GM18867 (cell line): Measurements from ENCODE around the gene TTBK2.

Source experiments
- ATAC-seq: cut with Tn5 transposase; IDR thresholded peaks from one replicate; pipeline ENCODE4 v1.9.1; 2021; ENCODE audit warnings: mild to moderate bottlenecking, moderate library complexity; ENCODE audit not compliant: unreplicated experiment

TTBK2 gene

GRCh38 chr15:42695527-42696071 lies 225.0 kb downstream of the TTBK2 start:
- ATAC-seq: no peak

- ATAC-seq: no peak
Observed at GRCh38 chr15:42694398-42694797, 226.2 kb downstream of the TTBK2 start.

GRCh38 chr15:42693942-42694341 lies 226.6 kb downstream of the TTBK2 start:
- no peak for ATAC-seq

GRCh38 chr15:42693496-42693895 lies 227.1 kb downstream of the TTBK2 start:
- ATAC-seq: no peak

GRCh38 chr15:42692997-42693396 lies 227.6 kb downstream of the TTBK2 start:
- no peak for ATAC-seq

GRCh38 chr15:42692536-42692935 lies 228.0 kb downstream of the TTBK2 start:
- ATAC-seq: no peak

GRCh38 chr15:42691770-42692169 lies 228.8 kb downstream of the TTBK2 start:
- ATAC-seq: no peak

GRCh38 chr15:42691308-42691707 lies 229.3 kb downstream of the TTBK2 start:
- no peak for ATAC-seq
